GM23338 (cell line): Measurements from ENCODE around the gene GRIN1. TPM values are rescaled to one million over a fixed set of nuclear protein-coding genes. Genes with fewer than 3 reads are reported as not detected.
A peak's percentile ranks its signal among the peaks of the same experiment; 100 is the strongest.

Experiments
- ATAC-seq: fragments of 200-7000 bp; cut with Tn5 transposase; 3 replicates; pipeline ENCODE4 v1.9.1; 2020
- DNase-seq: peaks from one replicate; pipeline ENCODE4 v3.0.0-alpha.2; 2015; ENCODE audit warnings: low spot score
- H2AFZ ChIP-seq: fragments of 200-600 bp; sonication (generic); 2 replicates; pipeline ENCODE4 v1.8.0; 2016; ENCODE audit warnings: antibody characterized with exemption, mild to moderate bottlenecking, moderate library complexity
- H3F3A ChIP-seq: fragments of 200-600 bp; sonication (generic); replicated peaks from 2 replicates; pipeline ENCODE4 v1.8.0; 2017; ENCODE audit warnings: antibody characterized with exemption, mixed run types, low read depth
- H3K27ac ChIP-seq: fragments of 200-600 bp; sonication (generic); 2 replicates; pipeline ENCODE4 v1.6.1; 2016; ENCODE audit warnings: low read depth
- H3K27me3 ChIP-seq: fragments of 200-600 bp; sonication (generic); 2 replicates; pipeline ENCODE4 v1.8.0; 2016; ENCODE audit warnings: mild to moderate bottlenecking, mixed run types, moderate library complexity; ENCODE audit not compliant: insufficient read depth
- H3K36me3 ChIP-seq: fragments of 200-600 bp; sonication (generic); 2 replicates; pipeline ENCODE4 v1.8.0; 2016; ENCODE audit warnings: mild to moderate bottlenecking; ENCODE audit not compliant: insufficient read depth
- H3K4me1 ChIP-seq: fragments of 200-600 bp; sonication (generic); 2 replicates; pipeline ENCODE4 v1.8.0; 2016; ENCODE audit warnings: mild to moderate bottlenecking, moderate library complexity; ENCODE audit not compliant: insufficient read depth
- H3K4me2 ChIP-seq: fragments of 200-600 bp; sonication (generic); 2 replicates; pipeline ENCODE4 v1.7.1; 2017; ENCODE audit warnings: mixed run types
- H3K4me3 ChIP-seq: fragments of 200-600 bp; sonication (generic); 2 replicates; pipeline ENCODE4 v1.6.1; 2016; ENCODE audit warnings: mixed run types
- H3K79me2 ChIP-seq: fragments of 200-600 bp; sonication (generic); replicated peaks from 2 replicates; pipeline ENCODE4 v1.8.0; 2017; ENCODE audit warnings: mild to moderate bottlenecking; ENCODE audit not compliant: insufficient read depth
- H3K9me2 ChIP-seq: fragments of 200-600 bp; sonication (generic); 2 replicates; pipeline ENCODE4 v1.8.0; 2017; ENCODE audit not compliant: insufficient read depth
- H4K20me1 ChIP-seq: fragments of 200-600 bp; sonication (generic); replicated peaks from 2 replicates; pipeline ENCODE4 v1.8.0; 2017; ENCODE audit warnings: mild to moderate bottlenecking; ENCODE audit not compliant: insufficient read depth
- H3K27ac Mint-ChIP-seq: 2 replicates; pipeline ENCODE4 v1.8.0; 2020; ENCODE audit warnings: inconsistent platforms, mild to moderate bottlenecking, moderate library complexity, mixed read lengths
- H3K27me3 Mint-ChIP-seq: 3 replicates; pipeline ENCODE4 v1.8.0; 2022; ENCODE audit warnings: low read depth, mild to moderate bottlenecking, moderate library complexity, mixed read lengths, inconsistent platforms; ENCODE audit not compliant: insufficient read depth, poor library complexity
- H3K36me3 Mint-ChIP-seq: 3 replicates; pipeline ENCODE4 v1.8.0; 2021; ENCODE audit warnings: low read depth, mild to moderate bottlenecking, inconsistent platforms, moderate library complexity, mixed read lengths
- H3K4me1 Mint-ChIP-seq: 3 replicates; pipeline ENCODE4 v1.8.0; 2020; ENCODE audit warnings: mild to moderate bottlenecking, inconsistent platforms, mixed read lengths
- H3K4me3 Mint-ChIP-seq: 3 replicates; pipeline ENCODE4 v1.8.0; 2021; ENCODE audit warnings: moderate library complexity, mild to moderate bottlenecking, inconsistent platforms, mixed read lengths
- H3K9me3 Mint-ChIP-seq: 3 replicates; pipeline ENCODE4 v1.8.0; 2020; ENCODE audit warnings: moderate library complexity, mild to moderate bottlenecking, inconsistent platforms, mixed read lengths
- CREB1 ChIP-seq: fragments of 250-450 bp; sonication (Bioruptor Pico); IDR thresholded peaks from 2 replicates; pipeline ENCODE4 v1.5.0; 2020; ENCODE audit warnings: low read depth, mild to moderate bottlenecking, moderate library complexity
- EZH2phosphoT487 ChIP-seq: fragments of 200-600 bp; sonication (generic); IDR thresholded peaks from one replicate; pipeline ENCODE4 v1.8.1; 2018; ENCODE audit warnings: antibody characterized with exemption; ENCODE audit not compliant: unreplicated experiment
- JUNB ChIP-seq: IDR thresholded peaks from one replicate; pipeline ENCODE4 v1.6.1; 2016; ENCODE audit warnings: antibody characterized with exemption; ENCODE audit not compliant: unreplicated experiment
- NANOG ChIP-seq: IDR thresholded peaks from 2 replicates; pipeline ENCODE4 v1.6.1; 2016; ENCODE audit warnings: antibody characterized with exemption, borderline replicate concordance
- STAT1 ChIP-seq: IDR thresholded peaks from one replicate; pipeline ENCODE4 v1.6.1; 2016; ENCODE audit warnings: antibody characterized with exemption; ENCODE audit not compliant: unreplicated experiment
- ZNF114 ChIP-seq: fragments of 250-450 bp; sonication (Bioruptor Pico); IDR thresholded peaks from 2 replicates; pipeline ENCODE4 v1.5.0; 2020; ENCODE audit warnings: mild to moderate bottlenecking, moderate library complexity
- polyA plus RNA-seq: library from polyadenylated mRNA; unstranded; fragments of >200 nt; fragmentation: Nextera tagmentation; extraction: Ambion mirVana; gene quantifications from 2 replicates; pipeline ENCODE4 v1.2.1, GENCODE V29; 2016
- total RNA-seq: library from RNA; depleted of rRNA; stranded (reverse); fragments of >200 nt; shearing (Covaris generic); gene quantifications from 2 replicates; pipeline ENCODE4 v1.2.3, GENCODE V29; 2014
- TF ChIP-seq, protein P1 (sequence below): IDR thresholded peaks from one replicate; pipeline ENCODE4 v1.6.1; 2018; ENCODE audit warnings: antibody characterized with exemption; ENCODE audit not compliant: unreplicated experiment
- TF ChIP-seq, protein P2 (sequence below): IDR thresholded peaks from 2 replicates; pipeline ENCODE4 v1.6.1; 2016; ENCODE audit warnings: antibody characterized with exemption
- TF ChIP-seq, protein P3 (sequence below): fragments of 250-450 bp; sonication (Bioruptor Pico); IDR thresholded peaks from 2 replicates; pipeline ENCODE4 v1.5.0; 2020; ENCODE audit warnings: mild to moderate bottlenecking, moderate library complexity

Gene GRIN1
- total and polyA plus RNA-seq, 2 experiments from 2014 or later: 2.7 to 5.5 TPM

DNA sequence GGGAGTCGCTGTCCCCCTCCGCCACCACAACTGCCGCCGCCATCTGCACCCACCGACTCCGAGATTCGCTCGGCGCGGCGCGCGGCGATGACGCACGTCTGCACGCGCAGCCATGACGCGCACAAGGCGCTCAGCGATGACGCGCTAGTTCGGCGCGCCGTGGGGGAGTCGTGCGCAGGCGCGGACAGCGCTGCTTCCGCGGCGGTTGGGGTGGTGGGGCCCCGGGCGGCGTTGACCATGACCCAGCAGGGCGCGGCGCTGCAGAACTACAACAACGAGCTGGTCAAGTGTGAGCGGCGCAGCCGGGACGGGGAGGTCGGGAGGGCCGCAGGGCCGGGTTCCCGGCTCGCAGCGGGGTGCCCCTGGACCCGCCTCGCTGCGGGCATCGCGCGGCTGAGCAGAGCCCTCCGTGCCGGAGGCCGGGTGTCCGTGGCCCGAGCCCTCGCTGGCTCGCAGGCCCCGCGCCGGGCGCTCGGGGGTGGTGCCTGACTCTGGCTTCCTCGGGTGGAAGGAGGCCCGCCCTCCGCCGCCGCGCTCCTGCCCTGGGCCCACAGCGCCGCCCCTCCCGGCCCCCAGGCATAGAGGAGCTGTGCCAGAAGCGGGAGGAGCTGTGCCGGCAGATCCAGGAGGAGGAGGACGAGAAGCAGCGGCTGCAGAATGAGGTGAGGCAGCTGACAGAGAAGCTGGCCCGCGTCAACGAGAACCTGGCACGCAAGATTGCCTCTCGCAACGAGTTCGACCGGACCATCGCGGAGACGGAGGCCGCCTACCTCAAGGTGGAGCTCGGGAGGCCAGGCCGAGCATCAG lies 49.7 kb downstream of the GRIN1 start, which contains the start of the genes ANAPC2 and SSNA1 (continued):
- TF ChIP-seq, protein P1, sequence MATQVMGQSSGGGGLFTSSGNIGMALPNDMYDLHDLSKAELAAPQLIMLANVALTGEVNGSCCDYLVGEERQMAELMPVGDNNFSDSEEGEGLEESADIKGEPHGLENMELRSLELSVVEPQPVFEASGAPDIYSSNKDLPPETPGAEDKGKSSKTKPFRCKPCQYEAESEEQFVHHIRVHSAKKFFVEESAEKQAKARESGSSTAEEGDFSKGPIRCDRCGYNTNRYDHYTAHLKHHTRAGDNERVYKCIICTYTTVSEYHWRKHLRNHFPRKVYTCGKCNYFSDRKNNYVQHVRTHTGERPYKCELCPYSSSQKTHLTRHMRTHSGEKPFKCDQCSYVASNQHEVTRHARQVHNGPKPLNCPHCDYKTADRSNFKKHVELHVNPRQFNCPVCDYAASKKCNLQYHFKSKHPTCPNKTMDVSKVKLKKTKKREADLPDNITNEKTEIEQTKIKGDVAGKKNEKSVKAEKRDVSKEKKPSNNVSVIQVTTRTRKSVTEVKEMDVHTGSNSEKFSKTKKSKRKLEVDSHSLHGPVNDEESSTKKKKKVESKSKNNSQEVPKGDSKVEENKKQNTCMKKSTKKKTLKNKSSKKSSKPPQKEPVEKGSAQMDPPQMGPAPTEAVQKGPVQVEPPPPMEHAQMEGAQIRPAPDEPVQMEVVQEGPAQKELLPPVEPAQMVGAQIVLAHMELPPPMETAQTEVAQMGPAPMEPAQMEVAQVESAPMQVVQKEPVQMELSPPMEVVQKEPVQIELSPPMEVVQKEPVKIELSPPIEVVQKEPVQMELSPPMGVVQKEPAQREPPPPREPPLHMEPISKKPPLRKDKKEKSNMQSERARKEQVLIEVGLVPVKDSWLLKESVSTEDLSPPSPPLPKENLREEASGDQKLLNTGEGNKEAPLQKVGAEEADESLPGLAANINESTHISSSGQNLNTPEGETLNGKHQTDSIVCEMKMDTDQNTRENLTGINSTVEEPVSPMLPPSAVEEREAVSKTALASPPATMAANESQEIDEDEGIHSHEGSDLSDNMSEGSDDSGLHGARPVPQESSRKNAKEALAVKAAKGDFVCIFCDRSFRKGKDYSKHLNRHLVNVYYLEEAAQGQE: peak; percentile 3
- TF ChIP-seq, protein P2, sequence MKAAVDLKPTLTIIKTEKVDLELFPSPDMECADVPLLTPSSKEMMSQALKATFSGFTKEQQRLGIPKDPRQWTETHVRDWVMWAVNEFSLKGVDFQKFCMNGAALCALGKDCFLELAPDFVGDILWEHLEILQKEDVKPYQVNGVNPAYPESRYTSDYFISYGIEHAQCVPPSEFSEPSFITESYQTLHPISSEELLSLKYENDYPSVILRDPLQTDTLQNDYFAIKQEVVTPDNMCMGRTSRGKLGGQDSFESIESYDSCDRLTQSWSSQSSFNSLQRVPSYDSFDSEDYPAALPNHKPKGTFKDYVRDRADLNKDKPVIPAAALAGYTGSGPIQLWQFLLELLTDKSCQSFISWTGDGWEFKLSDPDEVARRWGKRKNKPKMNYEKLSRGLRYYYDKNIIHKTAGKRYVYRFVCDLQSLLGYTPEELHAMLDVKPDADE: peak; percentile 90
- TF ChIP-seq JUNB (no peak), NANOG (no peak), CREB1 (CRISPR knock-in tag) (peak; percentile 100), STAT1 (no peak), EZH2phosphoT487 (no peak)

DNA sequence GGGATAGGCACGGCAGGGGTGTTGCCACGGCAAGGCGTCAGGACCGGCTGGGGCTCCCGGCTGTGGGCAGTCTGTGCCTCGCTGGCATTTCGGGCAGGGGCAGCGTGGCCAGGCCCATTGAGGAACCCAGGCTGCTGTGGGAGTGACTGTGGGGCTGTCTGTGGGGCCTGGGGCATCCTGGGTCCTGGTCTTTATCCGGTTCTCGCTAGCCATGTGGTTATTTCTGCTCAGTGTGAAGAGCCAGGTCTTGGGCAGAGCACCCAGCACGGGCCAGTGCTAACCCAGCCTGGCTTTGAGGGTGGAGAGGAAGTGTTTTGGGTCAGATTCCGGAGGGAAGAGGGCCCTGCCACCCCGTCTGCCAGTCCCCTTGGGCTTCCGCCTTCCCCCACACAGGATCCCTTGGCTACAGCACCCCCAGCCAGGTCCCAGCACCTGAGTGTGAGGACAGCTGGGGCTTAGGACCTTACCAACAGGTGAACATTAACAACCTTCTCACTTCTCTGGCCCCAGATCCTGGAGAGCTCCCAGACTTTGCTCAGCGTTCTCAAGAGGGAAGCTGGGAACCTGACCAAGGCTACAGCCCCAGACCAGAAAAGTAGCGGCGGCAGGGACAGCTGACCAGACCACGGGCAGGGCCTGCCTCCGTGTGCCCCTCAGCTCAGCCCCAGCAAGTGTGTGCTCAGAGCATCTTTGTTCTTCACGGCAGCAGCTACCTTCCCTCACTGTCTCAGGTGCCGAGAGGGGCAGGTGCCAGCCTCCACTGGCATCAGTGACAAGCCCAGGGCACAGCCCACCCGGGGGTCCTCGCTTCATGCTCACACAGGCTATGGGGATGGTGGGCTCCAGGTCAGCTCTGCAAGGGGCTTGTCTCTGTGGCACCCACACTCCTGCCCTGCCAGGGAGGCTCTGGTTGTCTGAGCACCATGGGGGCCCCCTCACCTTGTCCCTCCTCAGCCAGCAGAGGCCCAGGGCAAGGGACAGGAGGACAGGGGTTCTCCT lies 50.6 kb downstream of the GRIN1 start:
- ATAC-seq: no peak
- Histone ChIP-seq H4K20me1 (peaks cover 5% of the 10 kb centered on the region; the same call in 1 of the 2 replicates), H3K79me2 (peaks cover 26% of the 10 kb centered on the region)
- no peak for TF ChIP-seq ZNF114 (CRISPR knock-in tag)
- TF ChIP-seq, protein P3, sequence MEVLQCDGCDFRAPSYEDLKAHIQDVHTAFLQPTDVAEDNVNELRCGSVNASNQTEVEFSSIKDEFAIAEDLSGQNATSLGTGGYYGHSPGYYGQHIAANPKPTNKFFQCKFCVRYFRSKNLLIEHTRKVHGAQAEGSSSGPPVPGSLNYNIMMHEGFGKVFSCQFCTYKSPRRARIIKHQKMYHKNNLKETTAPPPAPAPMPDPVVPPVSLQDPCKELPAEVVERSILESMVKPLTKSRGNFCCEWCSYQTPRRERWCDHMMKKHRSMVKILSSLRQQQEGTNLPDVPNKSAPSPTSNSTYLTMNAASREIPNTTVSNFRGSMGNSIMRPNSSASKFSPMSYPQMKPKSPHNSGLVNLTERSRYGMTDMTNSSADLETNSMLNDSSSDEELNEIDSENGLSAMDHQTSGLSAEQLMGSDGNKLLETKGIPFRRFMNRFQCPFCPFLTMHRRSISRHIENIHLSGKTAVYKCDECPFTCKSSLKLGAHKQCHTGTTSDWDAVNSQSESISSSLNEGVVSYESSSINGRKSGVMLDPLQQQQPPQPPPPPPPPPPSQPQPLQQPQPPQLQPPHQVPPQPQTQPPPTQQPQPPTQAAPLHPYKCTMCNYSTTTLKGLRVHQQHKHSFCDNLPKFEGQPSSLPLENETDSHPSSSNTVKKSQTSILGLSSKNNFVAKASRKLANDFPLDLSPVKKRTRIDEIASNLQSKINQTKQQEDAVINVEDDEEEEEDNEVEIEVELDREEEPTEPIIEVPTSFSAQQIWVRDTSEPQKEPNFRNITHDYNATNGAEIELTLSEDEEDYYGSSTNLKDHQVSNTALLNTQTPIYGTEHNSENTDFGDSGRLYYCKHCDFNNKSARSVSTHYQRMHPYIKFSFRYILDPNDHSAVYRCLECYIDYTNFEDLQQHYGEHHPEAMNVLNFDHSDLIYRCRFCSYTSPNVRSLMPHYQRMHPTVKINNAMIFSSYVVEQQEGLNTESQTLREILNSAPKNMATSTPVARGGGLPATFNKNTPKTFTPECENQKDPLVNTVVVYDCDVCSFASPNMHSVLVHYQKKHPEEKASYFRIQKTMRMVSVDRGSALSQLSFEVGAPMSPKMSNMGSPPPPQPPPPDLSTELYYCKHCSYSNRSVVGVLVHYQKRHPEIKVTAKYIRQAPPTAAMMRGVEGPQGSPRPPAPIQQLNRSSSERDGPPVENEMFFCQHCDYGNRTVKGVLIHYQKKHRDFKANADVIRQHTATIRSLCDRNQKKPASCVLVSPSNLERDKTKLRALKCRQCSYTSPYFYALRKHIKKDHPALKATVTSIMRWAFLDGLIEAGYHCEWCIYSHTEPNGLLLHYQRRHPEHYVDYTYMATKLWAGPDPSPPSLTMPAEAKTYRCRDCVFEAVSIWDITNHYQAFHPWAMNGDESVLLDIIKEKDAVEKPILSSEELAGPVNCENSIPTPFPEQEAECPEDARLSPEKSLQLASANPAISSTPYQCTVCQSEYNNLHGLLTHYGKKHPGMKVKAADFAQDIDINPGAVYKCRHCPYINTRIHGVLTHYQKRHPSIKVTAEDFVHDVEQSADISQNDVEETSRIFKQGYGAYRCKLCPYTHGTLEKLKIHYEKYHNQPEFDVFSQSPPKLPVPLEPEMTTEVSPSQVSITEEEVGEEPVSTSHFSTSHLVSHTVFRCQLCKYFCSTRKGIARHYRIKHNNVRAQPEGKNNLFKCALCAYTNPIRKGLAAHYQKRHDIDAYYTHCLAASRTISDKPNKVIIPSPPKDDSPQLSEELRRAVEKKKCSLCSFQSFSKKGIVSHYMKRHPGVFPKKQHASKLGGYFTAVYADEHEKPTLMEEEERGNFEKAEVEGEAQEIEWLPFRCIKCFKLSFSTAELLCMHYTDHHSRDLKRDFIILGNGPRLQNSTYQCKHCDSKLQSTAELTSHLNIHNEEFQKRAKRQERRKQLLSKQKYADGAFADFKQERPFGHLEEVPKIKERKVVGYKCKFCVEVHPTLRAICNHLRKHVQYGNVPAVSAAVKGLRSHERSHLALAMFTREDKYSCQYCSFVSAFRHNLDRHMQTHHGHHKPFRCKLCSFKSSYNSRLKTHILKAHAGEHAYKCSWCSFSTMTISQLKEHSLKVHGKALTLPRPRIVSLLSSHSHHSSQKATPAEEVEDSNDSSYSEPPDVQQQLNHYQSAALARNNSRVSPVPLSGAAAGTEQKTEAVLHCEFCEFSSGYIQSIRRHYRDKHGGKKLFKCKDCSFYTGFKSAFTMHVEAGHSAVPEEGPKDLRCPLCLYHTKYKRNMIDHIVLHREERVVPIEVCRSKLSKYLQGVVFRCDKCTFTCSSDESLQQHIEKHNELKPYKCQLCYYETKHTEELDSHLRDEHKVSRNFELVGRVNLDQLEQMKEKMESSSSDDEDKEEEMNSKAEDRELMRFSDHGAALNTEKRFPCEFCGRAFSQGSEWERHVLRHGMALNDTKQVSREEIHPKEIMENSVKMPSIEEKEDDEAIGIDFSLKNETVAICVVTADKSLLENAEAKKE (CRISPR knock-in tag): no peak
- no peak for TF ChIP-seq CREB1 (CRISPR knock-in tag)
- TF ChIP-seq, protein P2: no peak
- no peak for TF ChIP-seq NANOG
- TF ChIP-seq EZH2phosphoT487: no peak

More for the DNA sequence above, 50.6 kb downstream of the GRIN1 start:
- Histone ChIP-seq H2AFZ (no peak overlapping the region), H3K36me3 (no peaks in the 10 kb centered on the region), H3K4me1 (peaks cover 13% of the 10 kb centered on the region), H3K4me3 (peak overlapping the region; percentile 94), H3K4me2 (peak overlapping the region; percentile 93), H3K9me2 (no peaks in the 10 kb centered on the region), H3K27ac (no peak overlapping the region), H3F3A (0 out of 2 replicates have a peak, but pooled peaks cover 4% of the 10 kb centered on the region), H3K27me3 (no peaks in the 10 kb centered on the region)
- DNase-seq: no peak
- peaks cover 13% of the 10 kb centered on the region for H3K27me3 Mint-ChIP-seq
- peak overlapping the region; percentile 90 for H3K4me3 Mint-ChIP-seq
- H3K36me3 Mint-ChIP-seq: peaks cover 5% of the 10 kb centered on the region
- H3K4me1 Mint-ChIP-seq: peaks cover 9% of the 10 kb centered on the region
- H3K9me3 Mint-ChIP-seq: no peaks in the 10 kb centered on the region
- peak overlapping the region; percentile 95 for H3K27ac Mint-ChIP-seq
